HepG2 (cell line): ENCODE data around the gene LRP1B. TPM values are rescaled to one million over a fixed set of nuclear protein-coding genes. Genes with fewer than 3 reads are reported as not detected.

ENCODE experiments used
- ATAC-seq: fragments of 200-7000 bp; cut with Tn5 transposase; 3 replicates; pipeline ENCODE4 v1.9.1; 2020; ENCODE audit warnings: mild to moderate bottlenecking, moderate library complexity
- BruUV-seq: library from RNA; stranded (reverse); fragments of 400-500 nt; replicated peaks from 2 replicates; lab custom pipeline; 2021; lab: Mats Ljungman, UMichigan
- CTCF ChIA-PET: fragments of 300-600 bp; formaldehyde crosslinking; extraction: SDS; loops from one replicate; lab custom pipeline; 2021; ENCODE audit warnings: low total read pairs, inconsistent platforms, low intra/inter-chr PET ratio; lab: Yijun Ruan, JAX
- POLR2A ChIA-PET: fragments of 350-600 bp; sonication (Branson Sonifier 250); formaldehyde crosslinking; loops from one replicate; lab custom pipeline; 2020; ENCODE audit warnings: antibody characterized with exemption, inconsistent platforms; lab: Yijun Ruan, JAX
- DNase-seq: peaks from one replicate; pipeline ENCODE4 v3.0.0-alpha.2; 2015; ENCODE audit warnings: low spot score
- FAIRE-seq: peaks from 3 replicates; lab custom pipeline; 2011; peaks lifted over from hg19 to GRCh38; lab: Jason Lieb, UNC
- H2AFZ ChIP-seq: one replicate; pipeline ENCODE4 v1.6.1; 2011; ENCODE audit warnings: low read length, inconsistent platforms
- H3K27ac ChIP-seq: fragments of 300-600 bp; 3 replicates; pipeline ENCODE4 v1.8.0; 2011; ENCODE audit warnings: mixed run types, mild to moderate bottlenecking, mixed read lengths, low read length, inconsistent platforms; ENCODE audit not compliant: insufficient read depth; ENCODE audit errors: extremely low read length
- H3K27me3 ChIP-seq, 2 experiments: fragments of 200-600 bp in 1 of 2; 2 replicates in 1 of 2; 3 replicates in 1 of 2; pipeline versions ENCODE4 v1.6.0 to v1.8.0; 2011; ENCODE audit warnings: low read length in 2 of 2, mild to moderate bottlenecking in 2 of 2, moderate library complexity in 2 of 2, inconsistent platforms in 1 of 2; ENCODE audit not compliant: insufficient read depth in 2 of 2, control insufficient read depth in 1 of 2
- H3K36me3 ChIP-seq, 2 experiments: fragments of 200-600 bp in 1 of 2; replicated peaks in 1 of 2; 2 replicates in 1 of 2; 3 replicates in 1 of 2; pipeline versions ENCODE4 v1.5.1 to v1.8.0; 2011; ENCODE audit warnings: low read length in 2 of 2, inconsistent platforms in 1 of 2; ENCODE audit not compliant: insufficient read depth in 2 of 2, control insufficient read depth in 1 of 2
- H3K4me1 ChIP-seq: 2 replicates; pipeline ENCODE4 v1.5.1; 2012; ENCODE audit warnings: low read length, inconsistent platforms; ENCODE audit not compliant: insufficient read depth
- H3K4me2 ChIP-seq: 2 replicates; pipeline ENCODE4 v1.6.0; 2011; ENCODE audit warnings: low read depth, low read length, inconsistent platforms
- H3K4me3 ChIP-seq, 3 experiments: fragments of 200-600 bp in 1 of 3; sonication (generic), shearing (Covaris generic) in 1 of 3; replicated peaks in 1 of 3; 2 replicates each; pipeline ENCODE4 v1.5.1; 2011 to 2016; ENCODE audit warnings: low read length in 3 of 3, inconsistent platforms in 2 of 3, low read depth in 2 of 3, mild to moderate bottlenecking in 2 of 3, control low read depth in 1 of 3, mixed read lengths in 1 of 3; ENCODE audit not compliant: insufficient read depth in 1 of 3
- H3K79me2 ChIP-seq: one replicate; pipeline ENCODE4 v1.6.1; 2011; ENCODE audit warnings: low read length, inconsistent platforms; ENCODE audit not compliant: insufficient read depth
- H3K9ac ChIP-seq: 2 replicates; pipeline ENCODE4 v1.6.0; 2011; ENCODE audit warnings: mild to moderate bottlenecking, low read depth, low read length, inconsistent platforms; ENCODE audit not compliant: insufficient read depth
- H3K9me3 ChIP-seq: 2 replicates; pipeline ENCODE4 v1.5.1; 2012; ENCODE audit warnings: mild to moderate bottlenecking, low read length
- H4K20me1 ChIP-seq: 2 replicates; pipeline ENCODE4 v1.6.0; 2011; ENCODE audit warnings: inconsistent platforms, mild to moderate bottlenecking, low read length, moderate library complexity; ENCODE audit not compliant: insufficient read depth
- BCL6 ChIP-seq: IDR thresholded peaks from 2 replicates; pipeline ENCODE4 v1.6.1; 2016; ENCODE audit warnings: missing genetic modification reagents, missing compliant biosample characterization
- CEBPB ChIP-seq: IDR thresholded peaks from 2 replicates; pipeline ENCODE4 v1.6.1; 2011; ENCODE audit warnings: low read depth, low read length, improper control_type of control experiment, borderline replicate concordance
- NFE2 ChIP-seq: sonication (generic); formaldehyde crosslinking; IDR thresholded peaks from 2 replicates; pipeline ENCODE4 v1.4.0; 2020; ENCODE audit warnings: missing genetic modification reagents
- PAF1 ChIP-seq: IDR thresholded peaks from 2 replicates; pipeline ENCODE4 v1.6.1; 2016; ENCODE audit warnings: missing genetic modification reagents, missing compliant biosample characterization
- RBFOX2 ChIP-seq: fragments of 200-400 bp; formaldehyde crosslinking; IDR thresholded peaks from 2 replicates; pipeline ENCODE4 v1.6.1; 2017; ENCODE audit warnings: low read depth, mild to moderate bottlenecking, low read length
- SP4 ChIP-seq: sonication (generic); formaldehyde crosslinking; IDR thresholded peaks from 2 replicates; pipeline ENCODE4 v1.8.1; 2023; ENCODE audit warnings: mild to moderate bottlenecking, missing genetic modification reagents
- SUZ12 ChIP-seq: fragments of 150-350 bp; IDR thresholded peaks from 2 replicates; pipeline ENCODE4 v1.6.1; 2014; ENCODE audit warnings: low read depth, low read length
- TCF12 ChIP-seq, 2 experiments: fragments of 450-650 bp in 1 of 2; sonication (generic) in 1 of 2; formaldehyde crosslinking in 1 of 2; IDR thresholded peaks; 2 replicates each; pipeline versions ENCODE4 v1.6.1 to v1.8.0; 2017 to 2022; ENCODE audit warnings: antibody characterized with exemption in 1 of 2, mild to moderate bottlenecking in 1 of 2, missing genetic modification reagents in 1 of 2, moderate library complexity in 1 of 2
- WGBS: methylation state at CpG from one replicate; pipeline ENCODE4 v1.1.6; 2017; ENCODE audit warnings: low lambda C conversion rate; 5-methylcytosine and 5-hydroxymethylcytosine counted together
- in situ Hi-C: cut with HindIII; loops from 2 replicates; pipeline ENCODE4 v1.10.0; 2017; ENCODE audit warnings: low pct_unique_long_range_greater_than_20kb; ENCODE audit not compliant: extremely low pct_ligation_motif_present
- intact Hi-C: fragments of 100-400 bp; cut with micrococcal nuclease; formaldehyde crosslinking; loops from one replicate; pipeline ENCODE4 v1.10.0; 2022; ENCODE audit not compliant: unreplicated experiment
- polyA plus RNA-seq, 8 experiments: library from polyadenylated mRNA; depleted of rRNA in 3 of 8; stranded (reverse) in 7 of 8; unstranded in 1 of 8; fragments of >200 nt; fragmentation: Illumina TruSeq in 4 of 8; extraction: Trizol in 4 of 8; gene quantifications; 2 replicates each; pipeline versions ENCODE4 v1.2.1 to v1.2.3, GENCODE V29; 2011 to 2016; ENCODE audit warnings: low read depth in 4 of 8, missing spikeins in 1 of 8, mixed read lengths in 1 of 8; ENCODE audit not compliant: insufficient read depth in 1 of 8
- total RNA-seq, 5 experiments: library from RNA; depleted of rRNA; stranded (reverse); fragments of >200 nt; fragmentation: Illumina TruSeq; extraction: Trizol; gene quantifications; 2 replicates each; pipeline ENCODE4 v1.2.3, GENCODE V29; 2016; ENCODE audit warnings: low read depth in 1 of 5

Gene LRP1B
- total and polyA plus RNA-seq, 2 of the 13 experiments (the other 11 are each of a cell fraction or from before 2014, with no cell fraction given), result 0.04 TPM; not detected in 1

GRCh38 chr2:140624200-140624599 is 1506.6 kb downstream of the LRP1B start (continued):
- TF ChIP-seq BCL6 (CRISPR knock-in tag) (no peak), NFE2 (CRISPR knock-in tag) (no peak), SP4 (CRISPR knock-in tag) (no peak), TCF12 (IDR thresholded peaks at IDR 0.05) (no peak), TCF12 (CRISPR knock-in tag; IDR thresholded peaks at IDR 0.05) (no peak), SUZ12 (no peak), PAF1 (CRISPR knock-in tag) (no peak)

- Histone ChIP-seq H3K9ac (no peak overlapping the region), H3K27me3 (no peaks in the 10 kb centered on the region), H3K79me2 (no peaks in the 10 kb centered on the region), H3K36me3 (no peaks in the 10 kb centered on the region), H4K20me1 (no peaks in the 10 kb centered on the region), H3K9me3 (no peaks in the 10 kb centered on the region), H3K4me2 (no peak overlapping the region), H2AFZ (no peak overlapping the region), H3K4me1 (no peaks in the 10 kb centered on the region), H3K27ac (no peak overlapping the region), H3K4me3 (no peak overlapping the region)
- ATAC-seq, result no peak
- WGBS, result 22% methylated on average over 3 of the region's 3 CpGs
- no peak for FAIRE-seq
- ChIA-PET POLR2A (no interaction called here), CTCF (no interaction called here)
- intact Hi-C loops (no loop called here), in situ Hi-C loops (no loop called here)
- BruUV-seq, result no TSS peak
- no peak for DNase-seq
- TF ChIP-seq RBFOX2, result no peak
- TF ChIP-seq CEBPB, result peak; percentile 62
Measured at GRCh38 chr2:140621583-140622362, 1509.0 kb downstream of the LRP1B start.
